COR-L47 (cell line): ENCODE data around the gene SNRNP200.

Experiments used
- DNase-seq: peaks from one replicate; lab custom pipeline; 2025; lab: John Stamatoyannopoulos, UW

The SNRNP200 gene

GRCh38 chr2:96305091-96305978 lies at the start of gene SNRNP200:
SNRNP200 (minus strand) TSS chr2:96305546; CDS start chr2:96305437, 109 bp downstream.
- peak; percentile 85 for DNase-seq

GRCh38 chr2:96354492-96354891 lies 49.1 kb upstream of the SNRNP200 start:
- DNase-seq, result no peak

DNA sequence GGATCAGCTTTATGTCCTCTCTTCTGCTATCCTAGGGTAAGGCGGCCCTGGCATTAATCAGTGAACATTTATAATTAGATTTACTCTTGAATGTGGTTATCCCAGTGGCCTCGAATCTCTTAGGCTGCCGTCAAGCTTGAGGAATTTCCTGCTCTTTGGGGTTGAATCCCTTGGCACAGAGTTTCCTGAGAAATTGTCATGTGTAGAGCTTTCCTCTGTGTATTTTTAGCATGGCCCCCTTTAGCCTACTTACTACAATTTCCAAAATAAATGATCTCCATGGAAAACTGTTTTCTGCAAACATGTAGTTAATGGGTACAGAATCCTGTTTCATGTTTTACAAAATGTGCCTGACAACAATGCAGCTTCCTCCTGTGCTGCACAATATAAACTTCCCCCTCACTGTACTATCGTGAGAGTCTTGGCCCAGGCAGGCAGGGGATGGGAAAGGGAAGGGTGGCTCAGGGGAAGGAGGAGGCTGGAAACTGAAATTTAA lies 48.3 kb upstream of the SNRNP200 start:
- no peak for DNase-seq

DNA sequence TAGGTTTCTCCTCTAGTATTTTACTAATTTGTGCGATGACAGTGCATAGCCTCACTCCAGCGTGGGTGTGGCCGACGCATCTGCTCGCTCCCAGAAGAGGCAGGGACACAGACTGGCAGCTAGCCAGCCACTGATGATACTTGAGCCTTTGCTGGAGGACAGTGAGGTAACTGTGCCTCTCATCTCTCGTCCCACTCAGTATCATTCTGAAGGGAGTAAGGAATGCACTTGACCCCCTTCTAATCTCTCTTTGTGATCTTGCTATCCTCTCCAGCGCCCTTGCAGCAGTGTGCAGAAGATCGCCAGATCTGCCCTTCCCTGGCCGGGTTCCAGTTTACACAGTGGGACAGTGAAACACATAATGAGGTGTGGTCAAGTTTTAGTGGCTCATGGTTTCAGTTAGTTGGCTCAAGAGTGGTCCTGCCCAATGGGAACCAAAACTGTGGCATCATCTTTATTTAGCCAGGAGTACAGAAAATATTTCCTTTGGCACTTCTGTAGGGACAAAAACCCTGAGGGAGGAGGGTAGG lies 47.8 kb upstream of the SNRNP200 start:
- DNase-seq, result peak; percentile 56

GRCh38 chr2:96347395-96347794 lies 42.0 kb upstream of the SNRNP200 start:
- no peak for DNase-seq

DNA sequence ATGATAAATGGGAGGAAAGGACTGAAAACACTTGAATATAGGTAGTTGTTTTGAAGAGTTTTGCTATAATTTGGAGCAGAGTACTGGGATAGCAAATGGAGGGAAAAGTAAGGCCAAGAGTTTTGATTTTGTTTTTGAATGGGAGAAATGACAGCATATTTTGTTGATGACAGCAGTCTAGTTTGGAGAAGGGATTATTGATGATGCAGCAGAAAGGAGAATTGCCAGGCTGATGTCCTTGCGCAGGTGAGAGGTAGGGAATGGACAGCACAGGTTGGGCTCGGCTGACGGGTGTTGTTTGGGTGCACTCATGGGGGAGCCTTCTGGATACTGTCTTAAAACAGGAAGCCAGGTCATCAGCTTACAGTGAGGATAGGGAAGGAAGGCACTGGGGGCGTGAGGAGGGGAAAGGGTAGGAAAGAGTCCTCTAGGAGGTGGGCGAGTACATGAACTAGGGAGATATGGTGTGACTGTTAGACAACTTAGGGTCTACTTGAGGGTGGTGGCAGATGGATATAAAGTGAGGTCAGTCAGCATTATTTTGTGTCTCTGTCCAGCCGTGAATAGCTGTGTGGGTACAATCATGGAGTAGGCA lies 40.6 kb upstream of the SNRNP200 start:
- no peak for DNase-seq

DNA sequence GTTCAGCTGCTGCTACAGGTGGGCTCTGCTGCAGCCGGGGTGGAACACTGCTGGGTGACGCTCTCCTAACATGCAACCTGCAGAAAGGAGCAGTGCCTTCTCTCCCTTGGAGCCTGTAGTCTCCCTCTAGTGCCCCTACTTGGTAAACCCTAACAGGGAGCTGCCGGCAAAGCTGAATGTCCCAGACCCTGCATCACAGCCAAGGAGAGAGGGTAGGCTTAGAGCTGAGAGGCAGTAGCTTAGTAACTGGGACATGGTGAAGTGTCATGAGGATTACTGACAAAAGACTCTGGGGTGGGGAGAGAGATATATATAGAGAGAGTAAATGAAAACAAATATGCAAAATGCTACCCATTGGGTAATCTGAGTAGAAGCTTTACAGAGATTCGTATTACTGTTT lies 40.1 kb upstream of the SNRNP200 start:
- no peak for DNase-seq

DNA sequence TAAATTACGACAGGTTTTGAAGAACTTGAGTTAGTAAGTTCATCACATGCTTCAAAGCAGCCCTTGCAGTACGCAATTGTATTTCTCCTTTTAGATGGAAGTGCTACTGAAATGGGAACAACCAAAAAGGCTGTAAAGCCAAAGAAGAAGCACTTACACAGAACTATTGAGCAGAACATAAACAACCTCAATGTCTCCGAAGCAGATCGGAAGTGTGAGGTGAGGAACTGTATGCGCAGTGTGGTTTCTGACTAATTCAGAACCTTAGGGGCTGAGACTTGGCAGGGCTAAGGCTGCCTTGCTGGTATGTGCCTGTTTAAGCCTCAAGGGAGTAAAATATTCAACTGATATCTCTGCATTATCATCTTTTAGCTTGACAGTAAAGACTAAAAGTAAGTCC lies 38.7 kb upstream of the SNRNP200 start:
- no peak for DNase-seq

DNA sequence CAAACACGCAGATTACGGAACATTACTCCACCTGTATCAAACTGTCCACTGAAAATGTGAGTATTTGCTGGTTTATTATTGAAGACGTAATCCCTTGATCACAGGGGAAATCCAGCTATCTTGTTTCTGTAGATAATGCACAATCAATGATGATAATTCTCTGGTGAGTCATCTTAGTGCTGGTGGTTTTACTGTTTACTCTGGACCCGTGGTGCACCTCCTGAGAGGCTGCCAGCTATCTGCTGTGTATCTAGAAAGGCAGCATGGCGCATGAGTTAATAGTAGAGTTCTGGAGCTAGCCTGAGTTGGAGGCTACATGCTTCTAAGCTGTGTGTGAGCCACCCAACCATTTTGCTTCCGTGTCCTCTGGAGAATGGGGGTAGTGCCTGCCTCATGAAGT lies 36.7 kb upstream of the SNRNP200 start:
- DNase-seq, result no peak

DNA sequence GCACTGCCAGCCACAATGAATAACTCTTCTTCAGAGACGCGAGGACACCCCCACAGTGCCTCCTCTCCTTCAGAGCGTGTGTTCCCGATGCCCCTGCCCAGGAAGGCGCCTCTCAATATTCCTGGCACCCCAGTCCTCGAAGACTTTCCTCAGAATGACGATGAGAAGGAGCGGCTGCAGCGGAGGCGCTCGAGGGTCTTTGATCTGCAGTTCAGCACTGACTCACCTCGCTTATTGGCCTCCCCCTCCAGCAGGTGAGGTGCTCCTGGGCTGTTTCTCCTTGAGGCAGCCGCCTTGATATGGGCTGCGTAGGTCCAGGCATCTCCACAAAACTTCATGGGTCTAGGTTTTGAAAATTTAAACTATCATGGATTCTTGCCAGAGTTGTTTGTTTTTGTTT lies 36.3 kb upstream of the SNRNP200 start:
- no peak for DNase-seq

- DNase-seq, result no peak
Measured at GRCh38 chr2:96340493-96341414, 35.4 kb upstream of the SNRNP200 start.

DNA sequence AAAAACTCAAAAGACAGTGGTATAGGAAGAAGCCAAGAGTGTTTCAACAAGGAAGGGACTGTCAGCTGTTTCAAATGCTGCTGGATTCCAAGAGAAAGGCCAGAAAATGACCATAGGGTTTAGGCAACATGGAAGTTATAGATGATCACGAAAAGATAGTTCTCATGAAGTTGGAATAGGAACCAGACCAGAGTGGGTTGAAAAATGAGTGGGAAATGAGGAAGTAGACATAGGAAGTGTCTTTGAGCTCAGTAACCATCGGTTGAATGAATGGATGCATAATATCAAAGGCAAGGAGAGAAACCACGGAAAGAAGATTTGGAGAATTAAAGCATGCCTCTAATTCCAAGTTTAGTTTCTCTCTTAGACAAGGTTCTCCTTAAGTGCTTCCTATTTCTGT lies 31.5 kb upstream of the SNRNP200 start:
- DNase-seq, result no peak

DNA sequence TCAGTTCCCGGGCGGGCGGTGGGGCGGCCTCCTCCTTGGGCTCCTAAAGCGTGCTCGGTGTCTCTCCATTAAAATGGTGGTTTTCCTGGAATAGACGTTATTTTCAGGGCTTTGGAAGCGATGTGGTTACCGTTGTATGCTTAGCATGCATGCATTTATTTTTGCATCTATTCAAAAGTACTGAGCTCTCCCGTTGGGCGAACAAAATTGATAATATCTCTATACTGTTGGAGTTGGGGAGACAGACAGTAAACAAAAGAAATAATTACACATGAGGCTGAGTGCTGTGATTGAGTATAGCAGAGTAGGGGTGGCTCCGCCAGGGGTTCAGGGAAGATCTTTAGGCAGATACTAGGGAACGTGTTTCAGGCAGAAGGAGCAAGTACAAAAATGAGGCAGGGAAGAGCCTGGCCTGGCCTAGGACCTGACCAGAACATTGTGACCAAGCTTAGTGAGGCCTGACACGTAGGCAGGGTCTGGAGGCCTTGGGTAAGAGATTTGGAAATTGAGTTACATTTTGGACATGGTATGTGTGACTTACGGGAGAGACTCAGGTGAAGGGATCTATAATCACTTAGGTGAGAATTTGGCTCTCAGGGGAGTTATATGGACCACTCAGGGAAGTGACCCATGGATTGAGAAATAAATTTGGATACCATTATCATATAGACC lies 30.9 kb upstream of the SNRNP200 start:
- no peak for DNase-seq

DNA sequence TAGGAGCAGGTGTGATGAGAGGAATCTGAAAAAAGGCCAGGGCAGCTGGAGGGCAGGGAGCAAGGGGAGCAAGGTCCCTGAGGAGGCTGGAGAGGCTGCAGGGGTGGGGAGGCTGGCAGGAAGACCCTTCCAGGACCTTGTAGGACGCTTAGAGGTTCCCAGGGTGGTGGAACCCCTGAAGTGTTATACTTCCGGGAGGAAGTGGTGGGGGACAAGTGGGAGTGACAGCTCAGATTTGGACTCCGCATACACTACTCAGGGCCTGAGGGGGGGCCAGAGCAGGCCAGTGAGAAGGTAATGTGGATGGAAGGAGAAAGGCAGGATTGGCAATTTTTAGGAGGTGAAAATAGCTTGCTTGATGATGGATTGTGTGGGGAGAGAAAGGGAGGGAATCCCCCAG lies 28.4 kb upstream of the SNRNP200 start:
- DNase-seq, result no peak

GRCh38 chr2:96330407-96330806 lies 25.1 kb upstream of the SNRNP200 start:
- no peak for DNase-seq

- DNase-seq, result no peak
Measured at GRCh38 chr2:96329874-96330273, 24.5 kb upstream of the SNRNP200 start.

- DNase-seq, result peak; percentile 93
Measured at GRCh38 chr2:96329456-96329855, 24.1 kb upstream of the SNRNP200 start.

- no peak for DNase-seq
Measured at GRCh38 chr2:96326990-96327820, 21.9 kb upstream of the SNRNP200 start.

GRCh38 chr2:96326564-96326963 lies 21.2 kb upstream of the SNRNP200 start:
- DNase-seq, result no peak

DNA sequence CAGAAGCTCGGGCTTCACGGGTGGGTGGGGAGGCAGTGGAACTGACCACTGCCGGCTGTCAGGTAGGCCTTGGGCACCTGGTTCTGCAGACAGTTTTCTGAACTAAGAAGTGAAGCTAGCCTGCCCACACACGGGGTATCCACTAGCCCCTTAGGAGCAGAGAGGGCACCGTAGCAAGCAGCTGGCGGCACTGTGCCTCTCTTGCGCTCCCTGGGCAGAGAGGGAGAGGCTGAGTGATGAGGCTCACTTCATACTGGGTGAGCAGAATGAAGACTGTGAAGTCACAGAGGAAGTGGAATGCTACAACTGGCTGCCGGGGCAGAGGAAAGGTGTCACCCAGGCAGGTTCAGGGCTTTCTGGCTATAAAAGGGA lies 20.5 kb upstream of the SNRNP200 start:
- DNase-seq, result no peak
